ENCODE measurements around the gene ABLIM2. TPM values are rescaled to one million over a fixed set of nuclear protein-coding genes. Genes with fewer than 3 reads are reported as not detected.

The ABLIM2 gene
- total RNA-seq, 2 donors from 2014 or later, result 5.7 to 11.2 TPM

- Histone ChIP-seq H3K9me3 (no peaks in the 10 kb centered on the region), H3K27me3 (no peaks in the 10 kb centered on the region), H3K36me3 (no peaks in the 10 kb centered on the region), H3K4me1 (no peaks in the 10 kb centered on the region), H3K27ac (no peak overlapping the region), H3K4me3 (no peak overlapping the region)
- DNase-seq (ENCODE audit: low spot score), result no peak
- TF ChIP-seq, protein P1, sequence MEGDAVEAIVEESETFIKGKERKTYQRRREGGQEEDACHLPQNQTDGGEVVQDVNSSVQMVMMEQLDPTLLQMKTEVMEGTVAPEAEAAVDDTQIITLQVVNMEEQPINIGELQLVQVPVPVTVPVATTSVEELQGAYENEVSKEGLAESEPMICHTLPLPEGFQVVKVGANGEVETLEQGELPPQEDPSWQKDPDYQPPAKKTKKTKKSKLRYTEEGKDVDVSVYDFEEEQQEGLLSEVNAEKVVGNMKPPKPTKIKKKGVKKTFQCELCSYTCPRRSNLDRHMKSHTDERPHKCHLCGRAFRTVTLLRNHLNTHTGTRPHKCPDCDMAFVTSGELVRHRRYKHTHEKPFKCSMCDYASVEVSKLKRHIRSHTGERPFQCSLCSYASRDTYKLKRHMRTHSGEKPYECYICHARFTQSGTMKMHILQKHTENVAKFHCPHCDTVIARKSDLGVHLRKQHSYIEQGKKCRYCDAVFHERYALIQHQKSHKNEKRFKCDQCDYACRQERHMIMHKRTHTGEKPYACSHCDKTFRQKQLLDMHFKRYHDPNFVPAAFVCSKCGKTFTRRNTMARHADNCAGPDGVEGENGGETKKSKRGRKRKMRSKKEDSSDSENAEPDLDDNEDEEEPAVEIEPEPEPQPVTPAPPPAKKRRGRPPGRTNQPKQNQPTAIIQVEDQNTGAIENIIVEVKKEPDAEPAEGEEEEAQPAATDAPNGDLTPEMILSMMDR (IDR thresholded peaks at IDR 0.05), result no peak
These were observed 158.4 kb downstream of the ABLIM2 start for GRCh38 chr4:8000247-8000646.

DNA sequence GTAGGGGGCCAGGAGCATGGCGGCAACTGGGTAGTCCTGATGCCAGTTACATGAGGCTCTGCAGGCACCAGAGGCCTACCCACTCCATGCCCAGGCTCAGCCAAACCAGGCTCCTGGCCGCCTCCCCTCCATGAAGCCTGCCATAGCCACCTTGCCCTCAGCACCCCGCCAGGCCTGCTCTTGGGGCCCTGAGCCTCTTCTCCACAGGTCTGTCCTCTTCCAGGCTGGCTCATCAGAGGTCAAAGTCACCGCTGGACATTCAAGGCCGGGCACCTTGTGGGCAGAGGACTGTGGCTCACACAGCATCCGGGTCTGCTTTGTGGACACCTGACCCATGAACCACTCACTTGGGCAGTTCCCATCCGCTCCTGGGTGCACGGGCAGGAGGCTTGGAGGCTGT, 158.9 kb downstream of the ABLIM2 start:
- no peak for DNase-seq (ENCODE audit: low spot score)
- Histone ChIP-seq H3K36me3 (no peaks in the 10 kb centered on the region), H3K9me3 (no peaks in the 10 kb centered on the region), H3K27me3 (no peaks in the 10 kb centered on the region), H3K27ac (no peak overlapping the region), H3K4me1 (no peaks in the 10 kb centered on the region), H3K4me3 (no peak overlapping the region)
- TF ChIP-seq, protein P1 (IDR thresholded peaks at IDR 0.05), result no peak

DNA sequence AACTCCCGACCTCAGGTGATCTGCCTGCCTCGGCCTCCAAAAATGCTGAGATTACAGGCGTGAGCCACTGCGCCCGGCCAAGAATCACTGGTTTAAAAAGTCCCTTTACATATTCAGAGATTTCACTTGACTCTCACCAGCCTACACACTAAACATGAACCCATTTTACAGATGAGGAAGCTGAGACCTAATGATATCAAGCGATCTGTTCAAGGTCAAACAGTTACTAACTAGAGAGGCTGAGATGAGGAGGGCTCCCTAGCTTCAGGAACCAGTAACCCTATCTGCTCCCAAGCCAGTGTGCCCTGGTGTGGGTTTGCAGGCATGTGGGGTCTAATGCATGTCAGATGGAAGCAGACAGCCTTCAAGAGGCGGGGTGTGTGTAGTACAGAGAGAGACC, 159.3 kb downstream of the ABLIM2 start:
- TF ChIP-seq, protein P1 (IDR thresholded peaks at IDR 0.05), result no peak
- Histone ChIP-seq H3K27ac (no peak overlapping the region), H3K36me3 (no peaks in the 10 kb centered on the region), H3K9me3 (no peaks in the 10 kb centered on the region), H3K27me3 (no peaks in the 10 kb centered on the region), H3K4me3 (no peak overlapping the region), H3K4me1 (no peaks in the 10 kb centered on the region)
- no peak for DNase-seq (ENCODE audit: low spot score)

DNA sequence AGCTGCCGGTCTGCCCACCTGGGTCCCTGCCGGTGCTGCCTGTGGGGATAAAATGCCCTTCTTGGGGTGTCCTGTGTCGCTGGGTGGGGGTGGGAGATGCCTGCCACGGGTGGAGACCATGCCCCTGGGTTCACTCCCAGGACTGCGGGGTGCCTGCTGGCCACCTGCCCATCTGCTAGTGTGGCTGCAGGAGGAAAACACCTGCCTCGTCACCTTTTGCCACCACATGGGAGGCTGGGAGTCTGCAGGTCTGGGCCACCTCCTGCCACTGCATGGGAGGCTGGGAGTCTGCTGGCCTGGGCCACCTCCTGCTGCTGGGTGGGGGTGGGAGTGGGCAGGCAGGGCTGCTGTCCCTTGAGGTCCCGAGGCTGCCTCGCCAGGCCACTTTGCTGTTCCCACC, 160.2 kb downstream of the ABLIM2 start:
- Histone ChIP-seq H3K9me3 (no peaks in the 10 kb centered on the region), H3K36me3 (no peaks in the 10 kb centered on the region), H3K4me3 (no peak overlapping the region), H3K4me1 (no peaks in the 10 kb centered on the region), H3K27me3 (no peaks in the 10 kb centered on the region), H3K27ac (no peak overlapping the region)
- DNase-seq (ENCODE audit: low spot score), result no peak
- TF ChIP-seq, protein P1 (IDR thresholded peaks at IDR 0.05), result no peak

- H3K27ac ChIP-seq, result no peak overlapping the region
- H3K36me3 ChIP-seq, result no peaks in the 10 kb centered on the region
- H3K4me3 ChIP-seq, result no peak overlapping the region
- H3K9me3 ChIP-seq, result no peaks in the 10 kb centered on the region
- no peaks in the 10 kb centered on the region for H3K27me3 ChIP-seq
- DNase-seq (ENCODE audit: low spot score), result no peak
- TF ChIP-seq, protein P1 (IDR thresholded peaks at IDR 0.05), result no peak
- no peaks in the 10 kb centered on the region for H3K4me1 ChIP-seq
These were observed 162.7 kb downstream of the ABLIM2 start for GRCh38 chr4:7995866-7996265.

DNA sequence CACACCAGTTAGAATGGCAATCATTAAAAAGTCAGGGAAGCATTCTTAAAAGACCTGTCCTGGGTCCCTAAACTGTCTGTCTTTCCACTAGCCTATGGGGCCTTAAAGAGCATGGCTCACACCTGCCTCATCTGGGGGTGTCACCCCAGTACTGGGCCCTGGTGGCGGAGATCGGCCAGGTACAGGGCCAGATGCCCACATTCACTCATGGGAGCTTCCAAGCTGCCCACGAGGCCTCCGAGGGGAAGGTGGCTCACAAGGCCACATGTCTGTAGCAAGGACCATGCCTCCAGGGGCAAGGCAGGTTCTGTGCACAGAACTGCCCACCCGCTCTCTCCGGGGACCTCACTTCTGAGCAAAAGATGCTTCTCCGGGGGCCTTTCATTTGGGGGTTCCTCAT, 163.5 kb downstream of the ABLIM2 start:
- Histone ChIP-seq H3K4me3 (no peak overlapping the region), H3K27ac (no peak overlapping the region), H3K36me3 (no peaks in the 10 kb centered on the region), H3K9me3 (no peaks in the 10 kb centered on the region), H3K27me3 (no peaks in the 10 kb centered on the region), H3K4me1 (no peaks in the 10 kb centered on the region)
- TF ChIP-seq, protein P1 (IDR thresholded peaks at IDR 0.05), result no peak
- no peak for DNase-seq (ENCODE audit: low spot score)
